Epidermal melanocyte (primary cell): Measurements from ENCODE around the gene SAXO1.
"Not testable (repeated sequence)": the region's sequence is repeated elsewhere in the genome, so short reads cannot be mapped to it uniquely, and the experiment has no call there.

Source experiments
- DNase-seq: peaks from one replicate; pipeline ENCODE4 v3.0.0; 2011; ENCODE audit warnings: low spot score; ENCODE audit not compliant: insufficient read length

SAXO1 gene

GRCh38 chr9:19033015-19033414, at the start of gene SAXO1:
Gene SAXO1, minus strand, starts transcription at chr9:19033209. Its CDS starts 301 bp downstream, at chr9:19032908.
- no peak for DNase-seq

GRCh38 chr9:19074836-19075235, 41.8 kb upstream of the SAXO1 start:
- DNase-seq, result no peak

- no peak for DNase-seq
These were observed 41.2 kb upstream of the SAXO1 start for GRCh38 chr9:19074229-19074628.

- no peak for DNase-seq
These were observed 24.0 kb upstream of the SAXO1 start for GRCh38 chr9:19057033-19057432.

- no peak for DNase-seq
These were observed 17.9 kb upstream of the SAXO1 start for GRCh38 chr9:19050637-19051591.

GRCh38 chr9:19049917-19050636, 17.1 kb upstream of the SAXO1 start:
- no peak for DNase-seq

GRCh38 chr9:19048966-19049916, 16.2 kb upstream of the SAXO1 start, which contains the start of gene RRAGA:
Gene RRAGA, plus strand, starts transcription at chr9:19049427. Its CDS starts 233 bp downstream, at chr9:19049660.
- DNase-seq, result peak; percentile 91

GRCh38 chr9:19036611-19037010, 3.6 kb upstream of the SAXO1 start:
- no peak for DNase-seq

GRCh38 chr9:19032406-19032805, 603 bp downstream of the SAXO1 start:
- DNase-seq, result no peak

- no peak for DNase-seq
These were observed 2.1 kb downstream of the SAXO1 start for GRCh38 chr9:19030899-19031298.

GRCh38 chr9:19028835-19029451, 4.1 kb downstream of the SAXO1 start:
- DNase-seq, result peak; percentile 92

GRCh38 chr9:19027825-19028224, 5.2 kb downstream of the SAXO1 start:
- no peak for DNase-seq

GRCh38 chr9:19026375-19026774, 6.6 kb downstream of the SAXO1 start:
- DNase-seq, result no peak

GRCh38 chr9:19023078-19023477, 9.9 kb downstream of the SAXO1 start:
- no peak for DNase-seq

- no peak for DNase-seq
These were observed 10.8 kb downstream of the SAXO1 start for GRCh38 chr9:19022206-19022605.

- DNase-seq, result not testable (repeated sequence)
These were observed 11.4 kb downstream of the SAXO1 start for GRCh38 chr9:19021649-19022048.

- DNase-seq, result no peak
These were observed 12.0 kb downstream of the SAXO1 start for GRCh38 chr9:19020886-19021455.

- DNase-seq, result no peak
These were observed 14.8 kb downstream of the SAXO1 start for GRCh38 chr9:19018201-19018600.

GRCh38 chr9:19009391-19009965, 23.5 kb downstream of the SAXO1 start:
- no peak for DNase-seq

- no peak for DNase-seq
These were observed 32.9 kb downstream of the SAXO1 start for GRCh38 chr9:19000133-19000532.
